Activated CD4-positive, alpha-beta T cell treated with anti-CD3 and anti-CD28 coated beads for 36 hours (primary cell): ENCODE measurements around the gene NGB. TPM values are rescaled to one million over a fixed set of nuclear protein-coding genes. Genes with fewer than 3 reads are reported as not detected.

Source experiments
- ATAC-seq: fragments of 200-7000 bp; cut with Tn5 transposase; one replicate; pipeline ENCODE4 v1.10.0; 2021; ENCODE audit warnings: mild to moderate bottlenecking, moderate library complexity
- CTCF ChIA-PET: fragments of 350-600 bp; sonication (Branson Sonifier 250); formaldehyde crosslinking; loops from one replicate; lab custom pipeline; 2021; ENCODE audit warnings: antibody characterized with exemption; lab: Charles Lee
- POLR2A ChIA-PET: fragments of 350-600 bp; sonication (Branson Sonifier 250); formaldehyde crosslinking; loops from one replicate; lab custom pipeline; 2021; ENCODE audit warnings: antibody characterized with exemption, inconsistent platforms; lab: Charles Lee
- DNase-seq: peaks from one replicate; pipeline ENCODE4 v3.0.0-alpha.2; 2020
- H3K27ac Mint-ChIP-seq: one replicate; pipeline ENCODE4 v1.8.0; 2021; ENCODE audit warnings: mixed read lengths
- H3K27me3 Mint-ChIP-seq: one replicate; pipeline ENCODE4 v1.8.0; 2021; ENCODE audit warnings: mixed read lengths
- H3K36me3 Mint-ChIP-seq: one replicate; pipeline ENCODE4 v1.8.0; 2021; ENCODE audit warnings: low read depth, mixed read lengths
- H3K4me1 Mint-ChIP-seq: one replicate; pipeline ENCODE4 v1.8.0; 2021; ENCODE audit warnings: mixed read lengths
- H3K4me3 Mint-ChIP-seq: one replicate; pipeline ENCODE4 v1.8.0; 2021; ENCODE audit warnings: mild to moderate bottlenecking, moderate library complexity, mixed read lengths
- H3K9me3 Mint-ChIP-seq: one replicate; pipeline ENCODE4 v1.8.0; 2021; ENCODE audit warnings: low read depth, mixed read lengths
- intact Hi-C, 2 experiments: fragments of 100-400 bp; cut with DNase I in 1 of 2; cut with micrococcal nuclease in 1 of 2; formaldehyde crosslinking; loops; one replicate each; pipeline versions ENCODE4 v1.14.2 to v1.15.1; 2022 to 2024; cut with DNase I, micrococcal nuclease
- total RNA-seq, 2 experiments: library from RNA; stranded (reverse); gene quantifications; one replicate each; pipeline ENCODE4 v1.2.3, GENCODE V29; 2021

The NGB gene
- total RNA-seq, 2 experiments from 2014 or later: not detected

GRCh38 chr14:77276295-77276935, 5.4 kb upstream of the NGB start:
- DNase-seq (no peak), ATAC-seq (no peak)
- intact Hi-C loops: no loop called here
- H3K27ac Mint-ChIP-seq: no peak overlapping the region
- ChIA-PET POLR2A (no interaction called here), CTCF (no interaction called here)
- no peaks in the 10 kb centered on the region for H3K4me1 Mint-ChIP-seq
- H3K27me3 Mint-ChIP-seq: peaks cover 9% of the 10 kb centered on the region
- H3K4me3 Mint-ChIP-seq: no peak overlapping the region
- H3K9me3 Mint-ChIP-seq: no peaks in the 10 kb centered on the region
- peaks cover 2% of the 10 kb centered on the region for H3K36me3 Mint-ChIP-seq

- peaks cover 2% of the 10 kb centered on the region for H3K36me3 Mint-ChIP-seq
These were observed 4.6 kb upstream of the NGB start for GRCh38 chr14:77275601-77276017.

GRCh38 chr14:77275041-77275580, 4.1 kb upstream of the NGB start:
- intact Hi-C loops: no loop called here
- Mint-ChIP-seq H3K36me3 (peaks cover 2% of the 10 kb centered on the region), H3K27me3 (peaks cover 14% of the 10 kb centered on the region), H3K27ac (no peak overlapping the region), H3K4me3 (no peak overlapping the region), H3K4me1 (no peaks in the 10 kb centered on the region), H3K9me3 (no peaks in the 10 kb centered on the region)
- POLR2A ChIA-PET: no interaction called here
- CTCF ChIA-PET: no interaction called here
- ATAC-seq (no peak), DNase-seq (no peak)

More at GRCh38 chr14:77275601-77276017, 4.6 kb upstream of the NGB start:
- Mint-ChIP-seq H3K27me3 (peaks cover 12% of the 10 kb centered on the region), H3K4me3 (no peak overlapping the region), H3K4me1 (no peaks in the 10 kb centered on the region), H3K9me3 (no peaks in the 10 kb centered on the region), H3K27ac (no peak overlapping the region)
- intact Hi-C loops: no loop called here
- ChIA-PET POLR2A (no interaction called here), CTCF (no interaction called here)
- ATAC-seq (no peak), DNase-seq (no peak)

GRCh38 chr14:77273796-77274195, 2.8 kb upstream of the NGB start:
- ChIA-PET POLR2A (no interaction called here), CTCF (interaction anchor here (1.5 kb wide), 1 partner anchor 17 kb away, joined by 3 read pairs; no protein-coding TSS in a partner anchor)
- no peak for DNase-seq
- H3K9me3 Mint-ChIP-seq: no peaks in the 10 kb centered on the region
- intact Hi-C loops: no loop called here
- no peaks in the 10 kb centered on the region for H3K36me3 Mint-ChIP-seq
- no peaks in the 10 kb centered on the region for H3K4me1 Mint-ChIP-seq
- ATAC-seq: no peak
- H3K27ac Mint-ChIP-seq: no peak overlapping the region
- peaks cover 24% of the 10 kb centered on the region for H3K27me3 Mint-ChIP-seq
- H3K4me3 Mint-ChIP-seq: no peak overlapping the region

- ATAC-seq: no peak
- Mint-ChIP-seq H3K27me3 (peaks cover 30% of the 10 kb centered on the region), H3K4me1 (no peaks in the 10 kb centered on the region), H3K36me3 (no peaks in the 10 kb centered on the region), H3K4me3 (no peak overlapping the region), H3K9me3 (peaks cover 3% of the 10 kb centered on the region), H3K27ac (no peak overlapping the region)
- DNase-seq: no peak
- POLR2A ChIA-PET: no interaction called here
- CTCF ChIA-PET: interaction anchor here (0.5 to 0.9 kb wide), 2 partner anchors 18 to 399 kb away, joined by 3 read pairs; no protein-coding TSS in a partner anchor
- intact Hi-C loops: no loop called here
These were observed 1.3 kb upstream of the NGB start for GRCh38 chr14:77272261-77272660.

- Mint-ChIP-seq H3K27me3 (peaks cover 30% of the 10 kb centered on the region), H3K27ac (no peak overlapping the region), H3K4me3 (no peak overlapping the region), H3K4me1 (no peaks in the 10 kb centered on the region), H3K36me3 (no peaks in the 10 kb centered on the region), H3K9me3 (peaks cover 3% of the 10 kb centered on the region)
- ATAC-seq (no peak), DNase-seq (no peak)
- intact Hi-C loops: no loop called here
- CTCF ChIA-PET: no interaction called here
- POLR2A ChIA-PET: no interaction called here
These were observed 469 bp downstream of the NGB start for GRCh38 chr14:77270361-77271112.

- no peaks in the 10 kb centered on the region for H3K36me3 Mint-ChIP-seq
- H3K4me1 Mint-ChIP-seq: no peaks in the 10 kb centered on the region
- ATAC-seq: no peak
- POLR2A ChIA-PET: no interaction called here
- H3K27ac Mint-ChIP-seq: no peak overlapping the region
- intact Hi-C loops: no loop called here
- H3K9me3 Mint-ChIP-seq: peaks cover 3% of the 10 kb centered on the region
- H3K4me3 Mint-ChIP-seq: no peak overlapping the region
- peaks cover 30% of the 10 kb centered on the region for H3K27me3 Mint-ChIP-seq
- no peak for DNase-seq
- CTCF ChIA-PET: interaction anchor here (1.3 kb wide), 1 partner anchor 13 kb away, joined by 5 read pairs; no protein-coding TSS in a partner anchor
These were observed 1.9 kb downstream of the NGB start for GRCh38 chr14:77268989-77269600.

- Mint-ChIP-seq H3K36me3 (no peaks in the 10 kb centered on the region), H3K9me3 (peaks cover 3% of the 10 kb centered on the region), H3K27ac (no peak overlapping the region), H3K4me1 (no peaks in the 10 kb centered on the region), H3K27me3 (peaks cover 30% of the 10 kb centered on the region), H3K4me3 (no peak overlapping the region)
- DNase-seq (no peak), ATAC-seq (no peak)
- ChIA-PET CTCF (interaction anchor here (0.6 to 1.3 kb wide), 2 partner anchors 14 to 119 kb away, joined by 3 to 5 read pairs; no protein-coding TSS in a partner anchor), POLR2A (no interaction called here)
- intact Hi-C loops: no loop called here
These were observed 2.9 kb downstream of the NGB start for GRCh38 chr14:77267937-77268699.

- DNase-seq (no peak), ATAC-seq (no peak)
- ChIA-PET POLR2A (no interaction called here), CTCF (interaction anchor here (1.1 kb wide), 1 partner anchor 73 kb away, joined by 3 read pairs; no protein-coding TSS in a partner anchor)
- no peak overlapping the region for H3K27ac Mint-ChIP-seq
- H3K27me3 Mint-ChIP-seq: peaks cover 20% of the 10 kb centered on the region
- H3K4me3 Mint-ChIP-seq: no peak overlapping the region
- H3K4me1 Mint-ChIP-seq: no peaks in the 10 kb centered on the region
- peaks cover 3% of the 10 kb centered on the region for H3K9me3 Mint-ChIP-seq
- intact Hi-C loops: no loop called here
- no peaks in the 10 kb centered on the region for H3K36me3 Mint-ChIP-seq
These were observed 4.7 kb downstream of the NGB start for GRCh38 chr14:77266336-77266735.

- CTCF ChIA-PET: no interaction called here
These were observed 5.3 kb downstream of the NGB start for GRCh38 chr14:77265561-77266335.

More at GRCh38 chr14:77265561-77266335, 5.3 kb downstream of the NGB start:
- no peaks in the 10 kb centered on the region for H3K4me1 Mint-ChIP-seq
- H3K4me3 Mint-ChIP-seq: no peak overlapping the region
- POLR2A ChIA-PET: no interaction called here
- H3K36me3 Mint-ChIP-seq: no peaks in the 10 kb centered on the region
- peaks cover 18% of the 10 kb centered on the region for H3K27me3 Mint-ChIP-seq
- H3K9me3 Mint-ChIP-seq: peaks cover 3% of the 10 kb centered on the region
- ATAC-seq (no peak), DNase-seq (no peak)
- intact Hi-C loops: no loop called here
- H3K27ac Mint-ChIP-seq: no peak overlapping the region
